ENCODE measurements around the gene DST.
"Not testable (repeated sequence)": the region's sequence is repeated elsewhere in the genome, so short reads cannot be mapped to it uniquely, and the experiment has no call there.

Gene DST

GRCh38 chr6:56570413-56571359, 72.0 kb downstream of the DST start:
- peak; percentile 50 for DNase-seq (ENCODE audit: low spot score)

DNA sequence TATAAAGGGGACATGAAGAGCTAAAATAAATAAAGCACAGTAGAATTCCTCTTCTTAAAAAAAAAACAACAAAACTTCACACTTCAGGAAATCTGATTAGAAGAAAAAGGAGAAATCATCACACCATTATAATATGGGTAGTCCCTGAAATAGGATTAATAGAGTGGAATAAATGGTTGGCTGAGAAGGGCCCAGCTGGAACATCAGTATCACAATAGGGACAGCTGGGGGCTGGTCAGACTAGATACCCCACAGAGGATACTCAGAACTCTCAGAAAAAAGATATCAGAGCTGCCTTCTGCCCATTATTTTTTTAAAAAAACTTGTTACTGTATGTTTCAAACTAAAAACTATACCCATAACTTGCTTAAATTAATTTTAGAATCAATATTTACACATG, 75.2 kb downstream of the DST start:
- no peak for DNase-seq (ENCODE audit: low spot score)

DNA sequence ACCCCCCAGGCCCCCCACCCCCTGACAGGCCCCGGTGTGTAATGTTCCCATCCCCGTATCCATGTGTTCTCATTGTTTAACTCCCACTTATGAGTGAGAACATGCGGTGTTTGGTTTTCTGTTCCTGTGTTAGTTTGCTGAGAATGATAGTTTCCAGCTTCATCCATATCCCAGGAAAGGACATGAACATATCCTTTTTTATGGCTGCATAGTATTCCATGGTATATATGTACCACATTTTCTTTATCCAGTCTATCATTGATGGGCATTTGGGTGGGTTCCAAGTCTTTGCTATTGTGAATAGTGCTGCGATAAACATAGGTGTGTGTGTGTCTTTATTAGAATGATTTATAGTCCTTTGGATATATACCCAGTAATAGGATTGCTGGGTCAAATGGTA, 80.0 kb downstream of the DST start:
- not testable (repeated sequence) for DNase-seq (ENCODE audit: low spot score)

- no peak for DNase-seq (ENCODE audit: low spot score)
These were observed 85.7 kb downstream of the DST start for GRCh38 chr6:56556751-56557540.

GRCh38 chr6:56555438-56555872, 87.2 kb downstream of the DST start:
- DNase-seq (ENCODE audit: low spot score): peak; percentile 26

DNA sequence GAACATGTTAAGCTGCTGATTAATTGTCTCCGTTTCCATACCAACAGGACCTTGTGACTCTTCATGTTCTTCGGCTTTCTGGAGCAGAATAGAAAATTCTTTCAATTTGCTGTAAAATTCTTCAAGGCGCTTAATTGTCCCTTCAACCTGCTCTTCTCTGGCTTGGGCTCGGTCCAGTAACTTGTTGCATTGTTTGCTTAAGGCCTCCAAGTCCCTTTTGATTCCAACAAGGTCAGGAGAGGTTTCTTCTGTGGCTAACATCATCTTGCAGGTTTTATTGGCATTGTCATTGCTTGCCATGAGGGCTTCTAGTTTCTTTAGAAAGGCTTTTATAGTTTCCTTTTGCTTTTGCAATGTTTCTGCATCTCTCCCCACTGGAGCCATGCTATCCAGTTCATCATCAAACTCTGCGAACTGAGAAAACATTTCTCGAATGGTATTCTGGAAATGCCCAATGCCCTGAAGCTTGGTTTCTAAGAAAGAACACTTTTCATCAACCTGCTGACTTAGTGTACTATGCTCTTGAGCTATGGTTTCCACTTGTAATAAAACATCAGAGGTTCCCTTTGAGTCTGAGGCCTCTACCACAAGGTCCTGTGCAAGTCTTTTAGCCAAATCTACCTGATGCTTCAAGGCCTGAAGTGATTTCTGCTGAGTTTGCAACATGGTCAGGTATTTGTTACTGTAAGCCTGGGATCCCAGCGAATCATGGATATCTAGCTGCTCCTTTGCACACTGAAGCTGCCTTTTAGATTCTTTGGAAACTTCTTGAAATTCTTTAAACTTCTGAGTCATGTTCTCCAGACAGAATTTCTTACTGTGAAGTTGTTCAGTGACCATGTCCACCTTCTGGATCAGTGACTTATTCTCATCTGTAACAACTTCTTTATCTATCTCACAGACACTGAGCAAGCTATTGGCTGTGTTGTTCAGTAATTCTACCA, 90.2 kb downstream of the DST start:
- DNase-seq (ENCODE audit: low spot score): peak; percentile 47

DNA sequence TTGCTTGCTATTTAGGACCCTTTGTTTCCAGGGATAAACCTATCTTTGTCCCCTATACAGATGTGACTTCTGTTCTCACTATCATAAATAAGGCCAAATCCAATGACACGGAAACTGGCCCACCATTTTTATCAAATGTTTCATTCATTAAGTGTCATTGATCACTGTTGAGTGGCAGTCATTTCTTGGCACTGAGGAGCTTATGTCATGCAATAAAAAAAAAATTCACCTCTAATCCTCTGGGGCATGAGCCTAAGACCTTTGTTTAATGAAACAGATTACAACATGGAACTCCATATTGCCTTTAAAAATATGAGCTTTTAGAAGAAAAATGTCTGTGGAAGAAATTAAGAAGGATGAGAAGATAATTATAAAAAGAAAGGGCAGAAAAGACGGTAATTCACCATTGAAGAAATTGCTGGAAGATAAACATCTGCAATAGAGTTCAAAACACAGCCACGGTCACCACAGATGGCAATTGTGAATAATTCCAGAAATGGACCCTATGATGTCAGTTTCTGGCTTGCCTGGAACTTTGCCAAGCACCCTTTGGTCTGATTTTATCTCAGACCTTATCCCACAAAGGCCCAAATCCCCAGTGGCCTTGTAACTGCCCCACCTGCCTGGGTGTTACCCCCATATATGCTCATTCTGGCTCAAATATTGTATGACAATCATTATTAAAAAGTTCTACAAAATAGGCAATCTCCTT, 91.1 kb downstream of the DST start:
- DNase-seq (ENCODE audit: low spot score): no peak

GRCh38 chr6:56550301-56550700, 92.4 kb downstream of the DST start:
- no peak for DNase-seq (ENCODE audit: low spot score)

DNA sequence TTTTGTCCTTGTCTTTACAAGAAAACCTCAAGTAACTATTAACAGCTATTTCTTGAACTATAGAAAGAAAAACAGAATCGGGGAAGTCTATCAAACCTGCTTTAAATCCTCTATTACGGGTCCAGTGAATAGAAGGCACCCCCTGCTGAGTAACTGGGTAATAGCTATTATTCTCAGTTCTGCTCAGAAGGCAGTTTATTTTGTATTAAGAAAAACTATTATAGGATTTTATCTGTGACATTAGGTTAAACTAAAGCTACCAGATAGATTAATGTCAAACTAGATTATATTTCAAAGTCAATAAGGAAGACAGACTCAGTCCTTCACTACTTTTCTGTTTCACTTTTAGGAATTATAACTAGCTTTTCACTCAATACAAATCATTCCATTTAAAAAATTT, 93.7 kb downstream of the DST start:
- DNase-seq (ENCODE audit: low spot score): no peak

DNA sequence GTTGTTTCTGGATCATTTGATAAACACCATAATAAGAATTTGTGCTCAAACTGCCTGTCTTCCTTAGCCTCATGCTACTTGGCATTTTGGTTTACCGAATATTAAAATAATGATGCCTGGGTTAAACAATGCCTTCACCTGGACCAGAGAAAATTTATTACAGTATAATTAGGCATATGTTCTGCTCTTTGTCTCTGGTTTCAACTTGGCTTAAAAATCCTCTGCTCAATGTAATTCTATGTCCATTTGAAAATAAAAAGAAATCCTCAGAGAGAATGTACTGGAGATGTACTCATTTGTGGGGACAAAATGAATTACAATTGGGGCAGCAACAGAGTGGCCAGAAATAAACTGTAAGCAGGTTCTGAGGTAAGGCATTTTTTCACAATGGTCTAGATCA, 95.0 kb downstream of the DST start:
- DNase-seq (ENCODE audit: low spot score): no peak

GRCh38 chr6:56542364-56543331, 100.0 kb downstream of the DST start:
- peak; percentile 86 for DNase-seq (ENCODE audit: low spot score)

DNA sequence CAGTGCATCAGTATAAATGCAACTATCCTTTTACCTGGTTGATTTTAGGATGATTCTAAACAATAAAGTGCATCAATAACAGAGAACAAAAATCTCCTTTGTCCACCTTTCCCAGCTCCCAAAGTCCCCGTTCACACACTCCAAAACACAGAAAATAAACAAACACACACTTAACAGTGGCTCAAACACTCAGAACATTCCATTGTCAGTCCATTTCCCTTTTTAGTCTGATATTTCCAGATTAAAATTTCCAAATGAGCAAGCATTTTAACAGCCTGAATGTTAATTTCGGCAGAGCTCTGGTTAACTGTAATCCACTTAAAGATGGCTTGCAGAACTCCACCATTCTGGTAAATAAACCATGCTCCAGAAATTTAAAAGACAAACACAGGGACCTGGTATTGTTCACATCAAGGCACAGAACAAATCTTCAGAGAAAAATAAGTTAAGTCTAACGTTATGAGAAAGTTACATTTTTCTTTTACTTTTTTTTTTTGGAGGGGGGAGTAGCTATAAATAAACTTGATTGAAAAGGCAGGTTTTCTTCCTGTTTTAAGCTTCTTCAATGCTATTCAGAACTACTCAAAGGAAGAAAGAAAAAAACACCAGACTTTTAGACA, 100.8 kb downstream of the DST start:
- no peak for DNase-seq (ENCODE audit: low spot score)

GRCh38 chr6:56541030-56541600, 101.6 kb downstream of the DST start:
- DNase-seq (ENCODE audit: low spot score): no peak

GRCh38 chr6:56540232-56541029, 102.3 kb downstream of the DST start:
- DNase-seq (ENCODE audit: low spot score): no peak

- no peak for DNase-seq (ENCODE audit: low spot score)
These were observed 103.1 kb downstream of the DST start for GRCh38 chr6:56539527-56540105.

GRCh38 chr6:56538851-56539250, 103.8 kb downstream of the DST start:
- DNase-seq (ENCODE audit: low spot score): no peak

DNA sequence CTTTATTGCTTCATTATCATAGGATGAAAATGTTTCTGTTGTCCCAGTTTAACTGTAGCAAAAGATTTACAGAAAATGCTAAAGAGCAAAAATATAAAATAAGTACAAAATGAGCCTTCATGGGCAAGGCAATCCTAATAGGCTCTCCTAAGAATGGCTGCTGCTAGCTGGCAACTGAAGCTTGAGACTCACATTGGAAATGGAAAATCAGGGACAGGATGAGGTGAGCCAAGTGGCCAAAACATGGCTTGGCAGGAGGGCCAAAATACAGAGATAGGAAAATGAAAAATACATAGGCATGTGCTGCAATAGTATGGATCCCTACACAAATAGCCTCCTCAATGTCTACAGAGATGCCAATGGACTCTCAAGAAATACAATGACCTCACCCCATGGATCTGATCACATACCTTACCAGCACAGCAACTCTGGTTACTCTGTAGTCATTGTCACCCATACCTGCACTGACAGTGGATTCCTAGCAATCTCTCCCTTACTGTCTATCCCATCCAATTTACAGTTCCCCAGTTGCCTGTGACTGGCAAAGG, 105.4 kb downstream of the DST start:
- DNase-seq (ENCODE audit: low spot score): no peak

DNA sequence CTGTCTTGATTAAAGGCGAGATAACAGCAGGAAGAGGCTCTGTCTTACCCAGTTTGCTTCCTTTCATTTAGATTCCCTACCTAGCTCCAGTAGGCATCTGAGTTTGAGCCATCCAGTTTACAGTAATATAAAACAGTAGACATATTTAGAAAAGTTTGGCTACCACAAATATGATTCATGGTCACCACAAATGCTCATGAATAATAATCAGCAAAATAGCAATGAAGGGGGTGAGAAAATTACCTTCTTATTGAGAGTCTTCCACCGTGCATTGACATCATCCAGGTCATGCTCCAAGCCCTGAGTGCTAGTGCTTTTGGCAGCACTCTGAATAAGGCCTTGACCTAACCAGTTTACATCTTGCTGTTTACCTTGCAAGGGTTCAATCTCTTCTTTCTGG, 106.2 kb downstream of the DST start:
- no peak for DNase-seq (ENCODE audit: low spot score)

Data from AG08395 (cell line).